HCT116 (cell line): ENCODE results near the gene CALML4.

ENCODE experiments used
- POLR2A ChIP-seq: IDR thresholded peaks from 2 replicates; pipeline ENCODE4 v1.7.0; 2011; ENCODE audit warnings: borderline replicate concordance; ENCODE audit not compliant: insufficient read depth, insufficient read length; ENCODE audit errors: extremely low read depth
- SIN3A ChIP-seq: IDR thresholded peaks from 2 replicates; pipeline ENCODE4 v1.6.1; 2012; ENCODE audit warnings: low read depth
- TCF7L2 ChIP-seq: IDR thresholded peaks from 2 replicates; pipeline ENCODE4 v1.7.0; 2011; ENCODE audit warnings: borderline replicate concordance, inconsistent platforms; ENCODE audit not compliant: insufficient read depth, insufficient read length; ENCODE audit errors: extremely low read depth
- TF ChIP-seq, protein P1 (sequence below): IDR thresholded peaks from 2 replicates; pipeline ENCODE4 v1.6.1; 2011; ENCODE audit warnings: mild to moderate bottlenecking, low read length, moderate library complexity; ENCODE audit not compliant: insufficient replicate concordance; ENCODE audit errors: extremely low read depth

DNA sequence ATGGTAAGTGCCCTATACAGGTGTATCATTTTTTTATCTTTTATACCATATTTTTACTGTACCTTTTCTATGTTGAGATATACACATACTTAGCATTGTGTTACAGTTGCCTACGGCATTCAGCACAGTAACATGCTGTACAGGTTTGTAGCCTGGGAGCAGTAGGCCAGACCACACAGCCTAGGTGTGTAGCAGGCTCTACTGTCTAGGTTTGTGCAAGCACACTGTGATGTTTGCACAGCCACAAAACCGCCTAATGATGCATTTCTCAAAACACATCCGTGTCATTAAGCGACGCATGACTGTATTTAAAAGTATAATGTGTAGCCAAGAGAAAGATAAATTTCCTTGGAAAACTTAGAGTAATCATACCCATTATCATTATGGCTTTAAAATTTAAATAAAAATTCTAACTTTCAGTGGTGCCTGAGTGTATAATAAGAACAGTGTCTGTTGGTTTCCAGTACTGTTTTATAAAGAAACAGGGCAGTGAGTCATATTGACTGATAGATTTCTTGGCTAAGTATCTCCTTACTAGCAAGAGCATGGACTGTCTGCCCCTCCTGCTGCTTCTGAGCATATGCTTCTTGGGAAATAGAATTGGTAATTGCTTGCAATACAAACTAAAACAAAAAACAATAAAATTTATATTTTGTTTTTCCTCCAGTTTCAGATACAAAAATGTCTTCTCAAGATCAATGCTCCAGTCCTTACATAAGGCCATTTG, 18.3 kb downstream of the CALML4 start:
- TF ChIP-seq POLR2A (no peak), TCF7L2 (no peak), SIN3A (no peak)
- TF ChIP-seq, protein P1, sequence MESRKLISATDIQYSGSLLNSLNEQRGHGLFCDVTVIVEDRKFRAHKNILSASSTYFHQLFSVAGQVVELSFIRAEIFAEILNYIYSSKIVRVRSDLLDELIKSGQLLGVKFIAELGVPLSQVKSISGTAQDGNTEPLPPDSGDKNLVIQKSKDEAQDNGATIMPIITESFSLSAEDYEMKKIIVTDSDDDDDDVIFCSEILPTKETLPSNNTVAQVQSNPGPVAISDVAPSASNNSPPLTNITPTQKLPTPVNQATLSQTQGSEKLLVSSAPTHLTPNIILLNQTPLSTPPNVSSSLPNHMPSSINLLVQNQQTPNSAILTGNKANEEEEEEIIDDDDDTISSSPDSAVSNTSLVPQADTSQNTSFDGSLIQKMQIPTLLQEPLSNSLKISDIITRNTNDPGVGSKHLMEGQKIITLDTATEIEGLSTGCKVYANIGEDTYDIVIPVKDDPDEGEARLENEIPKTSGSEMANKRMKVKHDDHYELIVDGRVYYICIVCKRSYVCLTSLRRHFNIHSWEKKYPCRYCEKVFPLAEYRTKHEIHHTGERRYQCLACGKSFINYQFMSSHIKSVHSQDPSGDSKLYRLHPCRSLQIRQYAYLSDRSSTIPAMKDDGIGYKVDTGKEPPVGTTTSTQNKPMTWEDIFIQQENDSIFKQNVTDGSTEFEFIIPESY = no peak
